Keratinocyte (primary cell): ENCODE measurements around the gene ZDHHC21. TPM values are rescaled to one million over a fixed set of nuclear protein-coding genes. Genes with fewer than 3 reads are reported as not detected.

Experiments used
- DNase-seq: peaks from one replicate; pipeline ENCODE4 v3.0.0-alpha.2; 2011; ENCODE audit warnings: low read depth, missing footprints, low spot score
- FAIRE-seq: peaks from 2 replicates; lab custom pipeline; 2011; peaks lifted over from hg19 to GRCh38; lab: Jason Lieb, UNC
- H2AFZ ChIP-seq: 2 replicates; pipeline ENCODE4 v1.6.0; 2012; ENCODE audit warnings: low read length, control low read depth, inconsistent platforms; ENCODE audit not compliant: control insufficient read depth
- H3K27ac ChIP-seq: 2 replicates; pipeline ENCODE4 v1.5.1; 2011; ENCODE audit warnings: low read length; ENCODE audit not compliant: control insufficient read depth, insufficient read depth
- H3K27me3 ChIP-seq: 3 replicates; pipeline ENCODE4 v1.6.0; 2011; ENCODE audit warnings: low read length; ENCODE audit not compliant: control insufficient read depth, insufficient read depth; ENCODE audit errors: extremely low read depth
- H3K36me3 ChIP-seq, 2 experiments: 2 replicates in 1 of 2; 3 replicates in 1 of 2; pipeline ENCODE4 v1.5.1; 2011; ENCODE audit warnings: low read length in 2 of 2, mild to moderate bottlenecking in 1 of 2; ENCODE audit not compliant: control insufficient read depth in 2 of 2, insufficient read depth in 2 of 2; ENCODE audit errors: extremely low read depth in 1 of 2
- H3K4me1 ChIP-seq: 3 replicates; pipeline ENCODE4 v1.5.1; 2011; ENCODE audit warnings: low read length; ENCODE audit not compliant: control insufficient read depth, insufficient read depth; ENCODE audit errors: extremely low read depth
- H3K4me2 ChIP-seq: 3 replicates; pipeline ENCODE4 v1.6.0; 2011; ENCODE audit warnings: low read depth, low read length; ENCODE audit not compliant: control insufficient read depth, insufficient read depth; ENCODE audit errors: extremely low read depth
- H3K4me3 ChIP-seq, 3 experiments: fragments of 200-600 bp in 1 of 3; sonication (generic) in 1 of 3; 2 replicates in 2 of 3; 3 replicates in 1 of 3; pipeline ENCODE4 v1.5.1; 2011 to 2016; ENCODE audit warnings: low read length in 3 of 3, mild to moderate bottlenecking in 3 of 3, control low read depth in 2 of 3, inconsistent platforms in 1 of 3, low read depth in 1 of 3, mixed read lengths in 1 of 3, mixed run types in 1 of 3, moderate library complexity in 1 of 3; ENCODE audit not compliant: control insufficient read depth in 2 of 3, insufficient read depth in 2 of 3; ENCODE audit errors: extremely low read depth in 1 of 3
- H3K79me2 ChIP-seq: 2 replicates; pipeline ENCODE4 v1.6.0; 2012; ENCODE audit warnings: low read length; ENCODE audit not compliant: control insufficient read depth, insufficient read depth
- H3K9ac ChIP-seq: 3 replicates; pipeline ENCODE4 v1.6.0; 2011; ENCODE audit warnings: low read length; ENCODE audit not compliant: control insufficient read depth, insufficient read depth; ENCODE audit errors: extremely low read depth
- H3K9me1 ChIP-seq: 3 replicates; pipeline ENCODE4 v1.6.0; 2011; ENCODE audit warnings: low read length; ENCODE audit not compliant: control insufficient read depth, insufficient read depth; ENCODE audit errors: extremely low read depth
- H3K9me3 ChIP-seq: 2 replicates; pipeline ENCODE4 v1.5.1; 2012; ENCODE audit warnings: low read depth, low read length; ENCODE audit not compliant: control insufficient read depth
- H4K20me1 ChIP-seq: 3 replicates; pipeline ENCODE4 v1.6.0; 2011; ENCODE audit warnings: low read length; ENCODE audit not compliant: control insufficient read depth, insufficient read depth; ENCODE audit errors: extremely low read depth
- EZH2 ChIP-seq: IDR thresholded peaks from one replicate; pipeline ENCODE4 v1.6.1; 2012; ENCODE audit warnings: inconsistent platforms, mild to moderate bottlenecking, low read length, moderate library complexity
- dilution Hi-C: fragments of 300-500 bp; cut with MboI; formaldehyde crosslinking; loops from one replicate; pipeline ENCODE4 v1.7.0; 2020; ENCODE audit warnings: low sequenced_read_pairs; ENCODE audit not compliant: extremely low pct_ligation_motif_present
- polyA plus RNA-seq, 5 experiments: library from polyadenylated mRNA; depleted of rRNA in 3 of 5; stranded (reverse) in 3 of 5; stranded (forward) in 1 of 5; unstranded in 1 of 5; fragments of >200 nt; gene quantifications; 1 replicate in 1 of 5; 2 replicates in 3 of 5; 3 replicates in 1 of 5; pipeline versions ENCODE4 v1.2.1 to v1.2.3, GENCODE V29; 2011 to 2012; ENCODE audit warnings: missing spikeins in 2 of 5, low read depth in 1 of 5, low replicate concordance in 1 of 5
- TF ChIP-seq, protein P1 (sequence below), 3 experiments: IDR thresholded peaks in 1 of 3; conservative IDR thresholded peaks in 1 of 3; optimal IDR thresholded peaks in 1 of 3; 2 replicates in 2 of 3; 3 replicates in 1 of 3; pipeline versions ENCODE3 to v1.5.1; 2011; ENCODE audit warnings: low read length in 3 of 3, mild to moderate bottlenecking in 3 of 3, moderate library complexity in 2 of 3, control low read depth in 1 of 3, inconsistent platforms in 1 of 3; ENCODE audit not compliant: insufficient read depth in 2 of 3; ENCODE audit errors: extremely low read depth in 1 of 3

The ZDHHC21 gene
- polyA plus RNA-seq, 1 donor (not counting 4 experiments of a cell fraction or from before 2014, with no cell fraction given) = 4.2 TPM

DNA sequence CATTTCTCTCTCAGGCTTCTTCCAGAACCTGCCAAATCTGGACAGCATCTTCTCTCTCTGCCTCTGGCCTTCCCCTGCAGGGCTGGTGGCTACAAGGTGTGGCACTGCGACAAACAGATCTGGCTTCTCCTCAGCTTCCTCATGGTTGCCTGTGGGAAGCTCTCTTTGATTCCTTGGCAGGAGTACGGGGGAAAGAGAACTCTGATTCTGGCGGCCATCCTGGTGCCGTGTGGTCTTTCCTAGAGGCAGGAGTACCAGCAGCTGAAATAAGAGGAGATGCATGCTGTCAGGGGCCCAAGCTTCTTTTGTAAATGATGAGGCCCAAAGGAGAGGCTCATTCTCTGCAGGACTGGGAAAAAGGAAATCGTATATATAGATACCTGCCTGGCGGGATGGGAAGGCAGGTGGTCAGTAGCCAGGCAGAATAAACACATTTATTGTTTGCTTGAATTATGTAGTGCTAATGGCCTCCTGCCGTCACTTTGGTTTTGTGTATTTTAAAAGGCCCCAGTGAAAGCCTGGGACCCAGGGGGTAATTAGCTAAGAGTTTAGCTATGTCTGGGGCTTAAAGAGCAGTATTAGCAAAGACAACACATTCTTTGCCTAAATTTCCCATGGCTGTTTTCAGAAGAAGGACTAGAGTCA, 29.3 kb upstream of the ZDHHC21 start, which contains the start of gene CER1:
TSS of gene CER1 (minus strand) at position 343 of the 645 bp plus-strand sequence. CDS start at position 282, 61 bp downstream.
- Histone ChIP-seq H3K4me3 (no peak within 1 kb of the TSS), H3K9me3 (no peaks in the 10 kb centered on the region), H3K4me2 (no peak within 1 kb of the TSS), H3K36me3 (no peaks in the 10 kb centered on the region), H3K9ac (no peak within 1 kb of the TSS), H3K27ac (no peak within 1 kb of the TSS), H2AFZ (no peak within 1 kb of the TSS), H3K9me1 (no peaks in the 10 kb centered on the region), H3K4me1 (no peaks in the 10 kb centered on the region), H4K20me1 (no peaks in the 10 kb centered on the region), H3K79me2 (no peaks in the 10 kb centered on the region), H3K27me3 (peaks cover 9% of the 10 kb centered on the region)
- DNase-seq (no peak), FAIRE-seq (no peak)
- TF ChIP-seq, protein P1, sequence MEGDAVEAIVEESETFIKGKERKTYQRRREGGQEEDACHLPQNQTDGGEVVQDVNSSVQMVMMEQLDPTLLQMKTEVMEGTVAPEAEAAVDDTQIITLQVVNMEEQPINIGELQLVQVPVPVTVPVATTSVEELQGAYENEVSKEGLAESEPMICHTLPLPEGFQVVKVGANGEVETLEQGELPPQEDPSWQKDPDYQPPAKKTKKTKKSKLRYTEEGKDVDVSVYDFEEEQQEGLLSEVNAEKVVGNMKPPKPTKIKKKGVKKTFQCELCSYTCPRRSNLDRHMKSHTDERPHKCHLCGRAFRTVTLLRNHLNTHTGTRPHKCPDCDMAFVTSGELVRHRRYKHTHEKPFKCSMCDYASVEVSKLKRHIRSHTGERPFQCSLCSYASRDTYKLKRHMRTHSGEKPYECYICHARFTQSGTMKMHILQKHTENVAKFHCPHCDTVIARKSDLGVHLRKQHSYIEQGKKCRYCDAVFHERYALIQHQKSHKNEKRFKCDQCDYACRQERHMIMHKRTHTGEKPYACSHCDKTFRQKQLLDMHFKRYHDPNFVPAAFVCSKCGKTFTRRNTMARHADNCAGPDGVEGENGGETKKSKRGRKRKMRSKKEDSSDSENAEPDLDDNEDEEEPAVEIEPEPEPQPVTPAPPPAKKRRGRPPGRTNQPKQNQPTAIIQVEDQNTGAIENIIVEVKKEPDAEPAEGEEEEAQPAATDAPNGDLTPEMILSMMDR (optimal IDR thresholded peaks at IDR 0.05 in 1 of 3, IDR thresholded peaks at IDR 0.05 in 1 of 3, conservative IDR thresholded peaks at IDR 0.05 in 1 of 3; ENCODE audit: extremely low read depth in 1 of 3, insufficient read depth in 2 of 3, low read length in 3 of 3) = no peak
- no peak for TF ChIP-seq EZH2
- dilution Hi-C loops = no loop called here

DNA sequence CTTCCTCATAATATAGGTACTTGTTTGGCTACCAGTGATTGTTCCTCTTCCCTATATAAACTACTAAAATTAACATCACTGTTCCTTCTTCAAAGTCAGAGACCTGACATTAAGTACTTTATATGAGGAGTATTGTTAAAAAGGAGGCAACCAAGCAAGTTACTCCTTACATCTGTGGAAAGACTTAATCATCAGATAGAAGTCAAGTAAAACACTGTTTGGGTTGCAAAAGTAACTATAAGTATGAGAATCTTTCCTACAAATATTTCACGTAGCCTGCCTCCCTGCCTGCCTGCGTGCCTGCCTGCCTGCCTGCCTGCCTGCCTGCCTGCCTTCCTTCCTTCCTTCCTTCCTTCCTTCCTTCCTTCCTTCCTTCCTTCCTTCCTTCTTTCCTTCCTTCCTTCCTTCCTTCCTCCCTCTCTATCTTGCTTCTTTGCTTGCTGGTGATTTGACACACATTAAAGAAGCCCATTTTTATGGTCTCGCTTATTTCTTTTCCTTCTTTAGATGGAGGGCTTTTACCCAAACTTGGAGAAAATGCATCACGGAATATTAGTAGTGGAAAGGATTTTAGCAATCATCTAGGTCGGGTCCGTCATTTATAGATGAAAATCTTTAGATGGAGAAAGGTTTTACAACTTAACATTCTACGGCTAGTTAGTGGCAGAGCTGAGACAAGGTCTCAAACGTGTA, 26.1 kb upstream of the ZDHHC21 start:
- Histone ChIP-seq H3K9ac (no peak overlapping the region), H3K36me3 (no peaks in the 10 kb centered on the region)
- dilution Hi-C loops = no loop called here

More for the DNA sequence above, 26.1 kb upstream of the ZDHHC21 start:
- Histone ChIP-seq H3K4me3 (no peak overlapping the region), H3K9me3 (no peaks in the 10 kb centered on the region), H3K79me2 (no peaks in the 10 kb centered on the region), H3K9me1 (no peaks in the 10 kb centered on the region), H3K4me2 (no peak overlapping the region), H3K27ac (no peak overlapping the region), H4K20me1 (no peaks in the 10 kb centered on the region), H3K4me1 (no peaks in the 10 kb centered on the region), H2AFZ (no peak overlapping the region), H3K27me3 (peaks cover 9% of the 10 kb centered on the region)
- no peak for DNase-seq
- FAIRE-seq = no peak
- no peak for TF ChIP-seq EZH2
- TF ChIP-seq, protein P1 (optimal IDR thresholded peaks at IDR 0.05 in 1 of 3, IDR thresholded peaks at IDR 0.05 in 1 of 3, conservative IDR thresholded peaks at IDR 0.05 in 1 of 3; ENCODE audit: extremely low read depth in 1 of 3, insufficient read depth in 2 of 3, low read length in 3 of 3) = no peak
